ENCODE data around the gene TBC1D10A. TPM values are rescaled to one million over a fixed set of nuclear protein-coding genes. Genes with fewer than 3 reads are reported as not detected.
"Not testable (repeated sequence)": the region's sequence is repeated elsewhere in the genome, so short reads cannot be mapped to it uniquely, and the experiment has no call there.

TBC1D10A gene
- total and polyA plus RNA-seq, 9 donors, result 6.1 to 39.3 (median 28.1) TPM

DNA sequence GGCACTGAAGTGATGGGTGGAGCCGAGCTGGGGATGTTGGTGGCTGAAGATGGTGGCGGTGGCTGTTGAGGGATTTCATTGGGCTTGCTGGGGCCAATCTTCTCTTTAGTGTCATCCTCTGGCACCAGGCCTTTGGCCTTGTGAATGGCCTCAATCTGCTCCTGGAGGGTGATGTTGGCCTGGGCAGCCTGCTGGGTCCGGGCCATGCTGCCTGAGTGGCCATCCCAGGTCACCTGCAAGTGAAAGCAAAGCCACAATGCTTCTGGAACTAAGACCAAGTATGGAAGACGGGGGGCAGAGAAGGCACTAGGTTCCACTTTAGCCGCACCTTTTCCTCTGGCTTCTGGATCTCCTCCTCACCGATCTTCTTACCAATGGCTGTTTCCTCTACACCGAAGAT, 12.1 kb upstream of the TBC1D10A start:
- H3K27ac ChIP-seq, result no peak overlapping the region
- H3K36me3 ChIP-seq, result no peaks in the 10 kb centered on the region
- H3K9me3 ChIP-seq, result no peaks in the 10 kb centered on the region
- H3K27me3 ChIP-seq, result no peaks in the 10 kb centered on the region
- TF ChIP-seq, protein P1, sequence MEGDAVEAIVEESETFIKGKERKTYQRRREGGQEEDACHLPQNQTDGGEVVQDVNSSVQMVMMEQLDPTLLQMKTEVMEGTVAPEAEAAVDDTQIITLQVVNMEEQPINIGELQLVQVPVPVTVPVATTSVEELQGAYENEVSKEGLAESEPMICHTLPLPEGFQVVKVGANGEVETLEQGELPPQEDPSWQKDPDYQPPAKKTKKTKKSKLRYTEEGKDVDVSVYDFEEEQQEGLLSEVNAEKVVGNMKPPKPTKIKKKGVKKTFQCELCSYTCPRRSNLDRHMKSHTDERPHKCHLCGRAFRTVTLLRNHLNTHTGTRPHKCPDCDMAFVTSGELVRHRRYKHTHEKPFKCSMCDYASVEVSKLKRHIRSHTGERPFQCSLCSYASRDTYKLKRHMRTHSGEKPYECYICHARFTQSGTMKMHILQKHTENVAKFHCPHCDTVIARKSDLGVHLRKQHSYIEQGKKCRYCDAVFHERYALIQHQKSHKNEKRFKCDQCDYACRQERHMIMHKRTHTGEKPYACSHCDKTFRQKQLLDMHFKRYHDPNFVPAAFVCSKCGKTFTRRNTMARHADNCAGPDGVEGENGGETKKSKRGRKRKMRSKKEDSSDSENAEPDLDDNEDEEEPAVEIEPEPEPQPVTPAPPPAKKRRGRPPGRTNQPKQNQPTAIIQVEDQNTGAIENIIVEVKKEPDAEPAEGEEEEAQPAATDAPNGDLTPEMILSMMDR (IDR thresholded peaks at IDR 0.05), result no peak
- TF ChIP-seq EP300 (IDR thresholded peaks at IDR 0.05), result no peak
- TF ChIP-seq POLR2A (IDR thresholded peaks at IDR 0.05), result no peak
- WGBS, 3 donors, result 92 to 93% (median 92%) methylated on average over 7 of the region's 7 CpGs
- H3K4me1 ChIP-seq (ENCODE audit: insufficient read depth), result no peaks in the 10 kb centered on the region
- DNase-seq, result no peak
- H3K4me3 ChIP-seq, result no peak overlapping the region
- intact Hi-C loops (cut with DNase I), result no loop called here

DNA sequence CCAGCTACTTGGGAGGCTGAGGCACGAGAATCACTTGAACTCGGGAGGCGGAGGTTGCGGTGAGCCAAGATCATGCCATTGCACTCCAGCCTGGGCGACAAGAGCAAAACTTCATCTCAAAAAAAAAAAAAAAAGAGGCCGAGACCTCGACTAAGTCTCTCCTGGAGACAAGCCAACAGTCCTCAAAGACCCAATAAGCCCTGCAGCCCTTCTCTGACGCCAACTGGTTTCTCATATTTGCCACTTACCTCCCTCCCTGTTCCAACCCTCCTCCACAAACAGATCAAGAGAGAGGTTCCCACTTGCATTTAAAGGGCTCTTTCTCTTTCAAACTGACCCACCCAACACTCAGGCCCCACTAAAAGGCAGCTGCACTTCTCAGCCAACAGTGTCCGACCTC, 11.6 kb upstream of the TBC1D10A start:
- H3K36me3 ChIP-seq; H3K27ac ChIP-seq; H3K27me3 ChIP-seq; intact Hi-C loops (cut with DNase I); H3K9me3 ChIP-seq; DNase-seq; H3K4me1 ChIP-seq (ENCODE audit: insufficient read depth); H3K4me3 ChIP-seq: not testable (repeated sequence)
- 79 to 85% (median 83%) methylated on average over 9 of the region's 9 CpGs for WGBS, 3 donors

DNA sequence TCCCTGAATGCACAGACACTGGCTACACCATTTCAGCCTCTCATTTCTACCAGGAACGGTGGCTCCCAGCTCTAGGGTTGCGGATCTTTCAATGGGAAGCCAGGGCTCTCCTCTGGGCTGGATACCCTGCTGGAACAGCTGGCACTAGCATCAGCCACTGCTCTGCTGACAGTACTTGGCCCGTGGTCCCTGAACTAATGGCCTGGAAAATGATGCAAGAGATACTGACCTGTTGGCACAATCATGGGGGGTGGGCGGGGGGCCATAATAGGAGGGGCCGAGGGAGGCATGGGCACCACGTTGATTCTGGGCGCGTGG, 10.7 kb upstream of the TBC1D10A start:
- no peak overlapping the region for H3K27ac ChIP-seq
- H3K27me3 ChIP-seq, result no peaks in the 10 kb centered on the region

DNA sequence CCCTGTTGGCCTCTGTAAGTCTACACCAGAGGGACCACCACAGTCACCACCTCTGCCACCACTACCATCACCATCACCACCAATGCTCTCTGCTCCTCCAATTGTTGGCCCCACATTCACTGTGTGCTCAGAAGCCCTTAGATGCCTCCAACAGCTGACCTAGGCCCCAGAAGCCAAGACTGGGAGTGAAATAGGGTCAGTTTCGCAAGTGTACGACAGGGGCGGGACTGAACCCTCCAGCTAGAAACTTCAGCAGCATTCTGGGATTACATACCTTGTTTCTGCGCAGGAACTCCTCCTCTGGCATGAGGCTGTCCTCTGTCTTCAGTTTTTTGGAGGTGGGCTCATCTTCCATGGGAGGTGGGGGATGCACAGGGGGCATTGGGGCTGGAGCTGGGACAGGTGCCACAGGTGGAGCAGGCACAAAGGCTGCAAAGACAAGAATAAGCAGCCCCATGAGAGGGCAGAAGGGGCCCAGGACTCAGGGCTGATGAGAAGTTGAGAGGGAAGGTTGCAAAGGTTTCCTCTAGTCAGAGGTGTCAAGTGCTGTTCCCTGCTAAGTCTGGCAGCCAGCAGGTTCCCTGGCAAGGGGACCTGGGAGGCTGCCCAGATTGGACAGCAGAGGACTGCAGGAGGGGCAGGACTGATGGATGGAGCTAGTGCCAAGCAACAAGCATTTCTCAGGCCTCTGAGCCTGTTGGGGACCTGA, 10.2 kb upstream of the TBC1D10A start:
- intact Hi-C loops (cut with DNase I), result no loop called here
- Histone ChIP-seq H3K27me3 (no peaks in the 10 kb centered on the region), H3K36me3 (no peaks in the 10 kb centered on the region), H3K4me3 (no peak overlapping the region), H3K9me3 (no peaks in the 10 kb centered on the region), H3K4me1 (ENCODE audit: insufficient read depth) (no peaks in the 10 kb centered on the region), H3K27ac (no peak overlapping the region)
- WGBS, 3 donors, result 94 to 97% (median 96%) methylated on average over 4 of the region's 4 CpGs
- DNase-seq, result no peak
- TF ChIP-seq, protein P1 (IDR thresholded peaks at IDR 0.05), result no peak
- TF ChIP-seq POLR2A (IDR thresholded peaks at IDR 0.05) (no peak), EP300 (IDR thresholded peaks at IDR 0.05) (no peak)

More for the DNA sequence above, 10.7 kb upstream of the TBC1D10A start:
- intact Hi-C loops (cut with DNase I), result no loop called here
- WGBS, 3 donors, result 88 to 94% (median 90%) methylated on average over 8 of the region's 8 CpGs
- TF ChIP-seq, protein P1 (IDR thresholded peaks at IDR 0.05), result no peak
- no peak for TF ChIP-seq EP300 (IDR thresholded peaks at IDR 0.05)
- TF ChIP-seq POLR2A (IDR thresholded peaks at IDR 0.05), result no peak
- no peak for DNase-seq
- Histone ChIP-seq H3K4me1 (ENCODE audit: insufficient read depth) (no peaks in the 10 kb centered on the region), H3K9me3 (no peaks in the 10 kb centered on the region), H3K4me3 (no peak overlapping the region), H3K36me3 (no peaks in the 10 kb centered on the region)

DNA sequence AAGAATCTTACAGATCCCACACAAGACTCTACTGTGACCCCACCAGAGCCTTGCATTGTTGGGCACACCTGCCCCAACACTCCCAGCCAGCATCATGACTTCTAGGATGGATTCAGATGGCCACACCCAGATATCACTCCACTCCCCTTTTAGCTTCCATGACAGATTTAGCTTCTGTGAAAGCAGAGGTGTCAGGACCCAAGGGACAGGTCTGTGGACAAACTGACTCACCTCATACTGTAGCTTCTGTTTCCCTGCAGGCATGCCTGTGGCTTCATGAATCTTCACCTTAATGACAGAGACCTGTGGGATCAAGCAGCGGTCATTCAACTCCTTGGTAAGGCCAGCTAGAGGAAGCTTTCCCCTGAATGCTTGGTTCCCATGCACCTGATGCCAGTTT, 8.5 kb upstream of the TBC1D10A start:
- H3K9me3 ChIP-seq, result no peaks in the 10 kb centered on the region
- intact Hi-C loops (cut with DNase I), result no loop called here
- TF ChIP-seq, protein P1 (IDR thresholded peaks at IDR 0.05), result no peak
- TF ChIP-seq POLR2A (IDR thresholded peaks at IDR 0.05), result no peak
- no peak for TF ChIP-seq EP300 (IDR thresholded peaks at IDR 0.05)
- H3K27me3 ChIP-seq, result no peaks in the 10 kb centered on the region
- H3K27ac ChIP-seq, result no peak overlapping the region
- no peak overlapping the region for H3K4me3 ChIP-seq
- WGBS, 3 donors, result 93 to 100% (median 100%) methylated on average over 1 of the region's 1 CpG
- H3K4me1 ChIP-seq (ENCODE audit: insufficient read depth), result no peaks in the 10 kb centered on the region
- H3K36me3 ChIP-seq, result no peaks in the 10 kb centered on the region
- DNase-seq, result no peak

Data from ovary (tissue), 9 donors.